HK-2 (cell line): ENCODE data around the gene WIPF2.

Experiments
- DNase-seq: peaks from one replicate; pipeline ENCODE4 v3.0.0-alpha.2; 2018; ENCODE audit not compliant: unreplicated experiment

The WIPF2 gene

DNA sequence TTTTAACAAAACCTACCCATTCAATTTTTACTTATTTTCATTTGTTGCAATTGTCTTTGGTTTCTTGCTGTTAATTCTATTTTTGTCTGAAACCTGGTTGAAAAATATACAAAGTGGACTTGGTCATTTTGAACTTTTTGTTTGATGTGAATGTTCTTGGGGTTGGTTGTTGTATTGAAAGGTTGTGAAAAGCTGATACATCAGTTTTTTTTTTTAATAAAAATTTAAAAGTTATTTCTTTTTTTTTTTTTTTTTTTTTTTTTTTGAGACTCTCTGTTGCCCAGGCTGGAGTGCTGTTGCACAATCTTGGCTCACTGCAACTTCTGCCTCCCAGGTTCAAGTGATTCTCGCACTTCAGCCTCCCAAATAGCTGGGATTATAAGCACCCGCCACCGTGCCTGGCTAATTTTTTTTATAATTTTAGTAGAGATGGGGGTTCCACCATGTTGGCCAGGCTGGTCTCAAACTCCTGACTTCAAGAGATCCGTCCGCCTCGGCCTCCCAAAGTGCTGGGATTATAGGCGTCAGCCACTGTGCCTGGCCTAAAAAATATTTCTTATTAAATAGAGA is 28.9 kb downstream of the WIPF2 start:
- DNase-seq = no peak

DNA sequence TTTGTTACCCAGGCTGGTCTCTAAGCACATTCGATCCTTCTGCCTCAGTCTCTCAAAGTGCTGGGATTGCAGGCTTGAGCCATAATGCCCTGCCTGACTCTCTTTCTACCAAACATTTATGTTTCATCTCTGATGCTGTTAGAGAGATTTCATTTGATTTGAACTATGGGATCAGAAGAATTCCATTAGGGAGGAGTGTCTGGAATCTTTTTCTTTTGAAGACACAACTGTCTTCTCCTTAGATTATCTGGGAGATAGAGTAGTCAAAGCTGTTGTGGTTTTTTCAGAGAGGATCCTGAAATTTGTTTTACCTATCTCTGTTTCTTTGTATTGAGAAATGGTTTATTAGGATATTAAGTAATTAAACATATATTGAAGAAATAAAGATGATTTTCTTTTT is 29.4 kb downstream of the WIPF2 start:
- DNase-seq = no peak

DNA sequence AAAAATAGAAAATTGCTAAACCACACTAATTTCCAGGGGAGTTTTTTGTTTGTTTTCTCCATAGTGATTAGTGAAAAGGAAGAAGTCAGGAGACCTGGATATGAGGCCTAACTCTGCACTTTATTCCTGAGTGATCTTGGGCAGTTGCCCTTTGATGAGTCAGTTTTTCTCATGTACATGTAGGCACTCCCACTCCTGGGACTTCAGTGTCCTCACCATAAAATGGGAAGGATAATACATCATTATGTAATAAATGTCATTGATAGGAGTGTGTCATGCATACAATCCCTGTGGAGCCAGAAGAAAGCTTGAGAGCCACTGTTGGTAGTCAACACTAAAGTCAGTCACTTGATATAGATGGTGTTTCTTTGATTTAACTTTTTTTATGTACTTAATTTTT is 32.5 kb downstream of the WIPF2 start:
- DNase-seq = peak; percentile 16

DNA sequence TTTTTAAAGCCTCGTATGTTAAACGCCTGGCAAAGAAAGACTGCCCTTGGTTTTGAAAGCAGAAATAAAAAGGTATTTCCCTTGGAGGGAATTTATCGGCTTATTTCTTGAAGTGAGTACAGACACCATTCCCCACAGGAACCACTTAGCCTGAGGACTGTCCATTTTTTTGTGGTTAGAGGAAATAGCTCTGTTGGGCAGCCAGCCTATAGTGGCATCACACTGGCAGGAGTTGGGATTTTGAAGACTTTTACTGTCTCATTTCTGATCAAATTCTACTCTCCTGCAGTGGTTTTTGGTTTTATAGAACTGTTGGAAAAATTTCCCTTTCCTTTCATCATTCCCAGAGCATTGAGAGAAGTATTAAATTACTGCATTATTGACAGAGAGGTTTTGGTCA is 34.5 kb downstream of the WIPF2 start:
- DNase-seq = no peak

DNA sequence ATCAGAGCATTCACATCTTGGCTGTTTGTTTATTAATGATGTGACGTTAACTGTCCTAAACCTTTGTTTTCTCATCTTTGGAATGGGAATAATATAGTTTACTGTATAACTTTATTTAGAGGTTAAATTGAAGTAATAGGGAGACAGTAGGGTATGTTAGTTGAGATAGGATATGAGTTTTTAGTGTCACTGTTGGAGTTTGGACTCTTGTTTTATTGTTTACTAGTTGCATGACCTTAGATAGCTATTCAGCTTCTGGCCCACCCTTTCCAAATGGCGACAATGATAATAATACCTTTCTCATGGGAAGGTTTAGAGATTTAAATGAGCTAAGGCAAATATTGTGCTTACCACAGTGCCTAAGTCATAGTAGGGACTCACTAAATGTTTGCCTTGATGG is 40.4 kb downstream of the WIPF2 start:
- no peak for DNase-seq

DNA sequence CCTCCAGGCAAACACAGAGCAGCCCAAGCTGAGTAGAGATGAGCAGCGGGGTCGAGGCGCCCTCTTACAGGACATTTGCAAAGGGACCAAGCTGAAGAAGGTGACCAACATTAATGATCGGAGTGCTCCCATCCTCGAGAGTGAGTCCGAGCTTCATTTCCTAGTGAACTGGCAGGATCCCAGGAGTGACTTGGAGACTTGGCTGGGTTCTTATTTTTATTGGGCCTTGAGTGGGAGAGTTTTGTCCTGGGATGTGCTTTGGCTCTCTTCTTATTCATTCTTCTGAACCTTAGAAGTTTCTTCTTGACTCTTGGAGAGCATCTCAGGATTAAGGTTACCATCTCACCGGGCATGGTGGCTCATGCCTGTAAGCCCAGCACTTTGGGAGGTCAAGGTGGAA is 41.4 kb downstream of the WIPF2 start:
- DNase-seq = no peak

DNA sequence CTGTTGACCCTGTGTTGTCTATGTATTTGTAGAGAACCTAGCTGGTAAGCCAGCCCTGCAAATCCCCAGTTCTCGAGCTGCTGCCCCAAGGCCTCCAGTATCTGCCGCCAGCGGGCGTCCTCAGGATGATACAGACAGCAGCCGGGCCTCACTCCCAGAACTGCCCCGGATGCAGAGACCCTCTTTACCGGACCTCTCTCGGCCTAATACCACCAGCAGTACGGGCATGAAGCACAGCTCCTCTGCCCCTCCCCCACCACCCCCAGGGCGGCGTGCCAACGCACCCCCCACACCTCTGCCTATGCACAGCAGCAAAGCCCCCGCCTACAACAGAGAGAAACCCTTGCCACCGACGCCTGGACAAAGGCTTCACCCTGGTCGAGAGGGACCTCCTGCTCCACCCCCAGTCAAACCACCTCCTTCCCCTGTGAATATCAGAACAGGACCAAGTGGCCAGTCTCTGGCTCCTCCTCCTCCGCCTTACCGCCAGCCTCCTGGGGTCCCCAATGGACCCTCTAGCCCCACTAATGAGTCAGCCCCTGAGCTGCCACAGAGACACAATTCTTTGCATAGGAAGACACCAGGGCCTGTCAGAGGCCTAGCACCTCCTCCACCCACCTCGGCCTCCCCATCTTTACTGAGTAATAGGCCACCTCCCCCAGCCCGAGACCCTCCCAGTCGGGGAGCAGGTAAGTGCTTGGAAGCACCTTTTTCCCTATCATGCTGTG is 45.5 kb downstream of the WIPF2 start:
- no peak for DNase-seq

DNA sequence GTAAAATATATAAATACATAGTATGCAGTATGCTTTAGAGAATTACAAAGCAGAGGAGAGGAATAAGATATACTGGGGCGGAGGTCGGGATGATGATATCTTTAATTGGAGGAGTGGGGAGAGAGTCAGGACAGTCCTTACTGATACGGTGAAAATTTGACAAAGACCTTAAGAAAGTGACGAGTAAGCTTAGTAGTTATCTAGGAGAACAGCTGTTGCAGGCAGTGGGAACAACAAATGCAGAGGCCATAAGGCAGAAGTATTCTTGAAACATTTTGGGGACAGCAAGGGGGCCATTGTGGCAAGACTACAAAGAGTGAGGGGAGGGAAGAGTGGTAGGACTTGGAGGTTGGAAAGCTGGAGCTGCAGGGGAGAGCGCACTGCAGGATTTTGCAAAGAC is 46.2 kb downstream of the WIPF2 start:
- DNase-seq = no peak

DNA sequence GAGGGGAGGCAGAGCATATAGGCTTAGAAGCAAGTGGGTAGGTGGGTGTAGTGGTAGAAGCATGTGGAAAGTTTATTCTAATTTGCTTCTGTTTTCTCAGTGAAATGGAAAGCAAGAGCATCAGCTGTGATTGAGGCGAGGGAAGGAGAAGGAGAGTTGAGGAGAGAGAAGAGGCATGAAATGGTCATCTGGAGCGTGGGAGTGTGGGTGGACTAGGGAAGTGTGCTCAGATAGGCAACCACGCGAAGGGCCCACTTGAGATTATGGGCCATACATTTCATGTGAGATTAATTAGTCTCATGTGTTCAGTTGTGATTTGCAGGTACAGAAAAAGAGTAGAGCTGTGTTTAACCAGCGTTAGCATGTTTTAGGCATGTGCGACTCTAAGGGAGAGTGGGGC is 47.8 kb downstream of the WIPF2 start:
- no peak for DNase-seq

DNA sequence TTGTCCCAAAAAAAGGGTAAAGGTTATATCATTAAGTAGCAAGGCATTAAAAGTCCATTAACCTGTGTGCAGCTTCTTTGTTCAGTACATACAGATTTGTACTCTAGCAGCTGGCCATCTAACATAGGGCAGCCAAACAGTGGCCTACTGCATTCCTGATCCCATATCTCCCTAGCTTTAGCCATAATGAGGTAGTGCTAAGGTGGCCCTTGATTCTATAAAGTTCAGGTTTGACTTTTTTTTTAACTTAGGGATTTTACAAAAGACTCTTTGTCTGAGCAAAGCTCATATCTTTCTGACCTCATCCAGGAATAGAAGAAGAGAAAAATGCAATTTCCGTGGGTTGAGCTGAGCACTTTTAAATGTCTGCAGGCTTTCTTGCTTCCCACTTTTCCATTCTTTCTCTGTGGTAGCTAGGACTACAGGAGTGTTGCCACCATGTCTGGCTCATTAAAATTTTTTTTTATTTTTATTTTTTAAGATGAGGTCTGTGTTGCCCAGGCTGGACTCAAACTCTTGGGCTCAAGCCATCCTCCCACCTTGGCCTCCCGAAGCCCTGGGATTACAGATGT is 49.1 kb downstream of the WIPF2 start:
- no peak for DNase-seq

DNA sequence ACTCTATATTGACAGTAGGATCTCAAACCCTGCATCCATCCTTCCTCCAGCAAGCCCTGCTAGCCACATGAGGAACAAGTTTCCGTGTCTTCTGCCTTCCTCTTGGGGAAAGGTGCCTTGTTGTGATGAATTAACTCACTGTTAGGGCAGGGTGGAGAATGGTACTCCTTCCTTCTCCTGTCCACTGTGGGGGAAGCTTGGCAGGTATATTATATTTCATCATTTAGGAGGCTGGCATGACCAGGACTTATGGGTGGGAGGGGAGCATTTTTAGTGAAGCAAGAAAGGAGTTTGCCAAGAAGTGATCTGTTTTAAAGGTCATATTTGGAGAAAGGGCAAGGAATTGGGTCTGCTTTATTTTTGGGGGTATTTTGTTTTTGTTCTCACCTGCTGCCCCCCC is 59.3 kb downstream of the WIPF2 start:
- no peak for DNase-seq

DNA sequence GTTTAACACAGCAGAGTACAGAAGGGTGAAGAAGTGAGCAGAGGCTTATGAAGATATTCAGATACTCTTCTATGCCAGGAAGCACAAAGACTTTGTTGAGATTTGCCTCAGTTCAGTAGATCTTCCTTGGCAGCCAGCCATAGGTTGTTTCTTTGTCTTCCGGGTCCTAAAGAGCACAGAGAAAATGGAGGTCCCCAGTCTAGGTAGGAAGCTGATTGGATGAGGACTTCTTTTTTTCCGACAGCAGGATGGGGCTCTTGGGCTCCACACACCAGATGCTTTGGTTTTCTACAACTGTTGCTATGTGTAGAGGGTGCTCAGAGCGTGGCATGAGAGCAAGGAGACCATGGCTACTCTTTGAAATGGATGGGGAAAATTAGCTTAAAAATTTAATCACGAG is 60.3 kb downstream of the WIPF2 start:
- no peak for DNase-seq

DNA sequence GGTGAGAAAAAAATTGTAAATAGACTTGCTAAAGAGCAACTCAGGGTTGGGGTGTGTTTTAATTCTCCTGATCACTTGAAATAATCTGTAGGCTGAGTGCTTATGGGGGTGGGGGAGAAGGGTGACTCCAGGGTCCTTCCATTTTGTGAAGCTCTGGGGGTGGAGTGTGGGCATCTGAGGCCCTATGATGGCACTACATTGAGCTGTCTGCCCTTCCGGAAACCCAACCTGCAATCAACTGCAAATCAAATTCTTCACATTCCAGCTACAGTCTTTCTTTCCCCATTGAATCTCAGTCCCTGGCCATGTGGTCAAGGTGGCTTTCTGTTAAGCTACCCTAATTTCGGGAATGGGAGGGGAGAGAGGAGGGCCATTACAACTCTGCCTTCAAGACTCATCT is 62.6 kb downstream of the WIPF2 start:
- DNase-seq = peak; percentile 35

DNA sequence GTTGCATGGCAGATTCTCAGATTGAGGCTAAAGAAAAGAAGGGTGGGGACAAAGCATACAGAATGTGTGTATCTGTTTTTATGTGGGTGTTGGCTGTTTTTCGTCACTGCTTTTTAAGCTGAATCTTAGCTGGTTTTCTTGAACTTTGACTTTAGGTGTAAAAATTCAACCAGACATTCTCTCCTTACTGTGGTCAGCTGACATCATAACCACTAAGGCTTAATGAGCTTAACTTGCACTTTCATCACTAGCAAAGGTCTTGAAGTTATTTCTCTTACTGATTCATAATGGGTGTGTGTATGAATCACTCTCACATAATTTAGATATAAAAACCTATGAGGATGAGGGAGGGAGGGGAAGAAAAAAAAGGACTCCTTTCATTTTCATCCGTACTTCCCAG is 64.6 kb downstream of the WIPF2 start:
- no peak for DNase-seq

DNA sequence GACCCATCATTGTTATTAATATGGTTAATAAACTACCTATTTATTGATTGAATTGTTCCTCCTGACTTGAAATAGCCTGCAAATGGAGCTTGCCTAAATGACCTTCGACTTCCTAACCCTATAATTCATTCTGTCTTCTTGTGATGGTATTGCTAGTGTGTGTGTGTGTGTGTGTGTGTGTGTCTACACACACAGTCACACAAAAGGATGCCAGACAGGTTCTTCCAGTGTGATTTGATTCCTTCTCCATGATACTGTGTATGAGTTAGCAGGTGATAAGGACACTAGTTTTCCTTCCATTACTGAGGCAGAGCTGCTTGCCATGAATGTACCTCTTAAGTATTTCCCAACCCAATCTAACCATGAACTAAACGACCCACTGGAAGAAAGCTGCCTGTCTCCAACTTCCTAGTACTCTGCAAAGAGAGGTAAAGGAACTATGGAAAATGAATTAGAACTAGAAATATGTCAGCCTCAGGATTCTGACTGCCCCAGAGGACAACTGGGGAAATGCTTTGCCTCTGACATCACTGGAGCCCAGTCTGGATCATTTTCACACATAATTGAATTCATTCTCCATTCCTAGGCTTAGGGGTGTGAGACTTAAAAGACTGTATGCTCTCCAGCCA is 65.1 kb downstream of the WIPF2 start:
- peak; percentile 34 for DNase-seq

DNA sequence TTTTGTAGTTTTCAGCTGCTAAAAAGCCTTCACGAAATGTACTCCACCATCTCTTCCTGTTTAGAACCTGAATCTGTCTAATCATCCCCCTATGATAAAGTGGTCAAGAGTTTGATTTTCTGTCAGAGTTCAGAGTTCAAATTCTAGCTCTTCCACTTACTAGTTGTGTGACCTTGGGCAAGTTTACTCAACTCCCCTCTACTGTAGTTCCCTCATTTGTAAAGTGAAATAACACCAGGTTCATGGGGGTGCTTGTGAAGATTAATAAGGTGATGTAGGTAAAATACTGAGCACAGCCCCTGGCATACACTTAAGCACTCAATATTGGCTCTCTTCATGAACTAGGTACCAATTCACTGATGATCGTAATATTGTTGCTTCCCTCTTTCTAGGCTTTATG is 67.4 kb downstream of the WIPF2 start:
- no peak for DNase-seq

DNA sequence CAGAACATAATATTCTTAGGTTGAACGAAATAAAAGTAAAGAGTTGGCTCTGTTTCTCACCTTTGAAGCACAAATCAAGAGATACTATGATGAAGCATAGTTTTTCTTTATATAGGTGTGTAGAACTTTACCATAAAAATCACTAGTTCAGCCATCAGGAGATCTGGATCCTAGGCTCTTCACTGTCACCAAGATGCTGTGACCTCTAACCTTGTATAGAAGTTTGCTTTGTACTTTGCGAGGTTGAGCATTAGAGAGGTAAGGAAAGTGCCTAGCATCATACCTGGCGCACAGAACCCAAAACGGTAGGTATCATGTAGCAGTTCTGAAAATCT is 68.0 kb downstream of the WIPF2 start:
- no peak for DNase-seq

DNA sequence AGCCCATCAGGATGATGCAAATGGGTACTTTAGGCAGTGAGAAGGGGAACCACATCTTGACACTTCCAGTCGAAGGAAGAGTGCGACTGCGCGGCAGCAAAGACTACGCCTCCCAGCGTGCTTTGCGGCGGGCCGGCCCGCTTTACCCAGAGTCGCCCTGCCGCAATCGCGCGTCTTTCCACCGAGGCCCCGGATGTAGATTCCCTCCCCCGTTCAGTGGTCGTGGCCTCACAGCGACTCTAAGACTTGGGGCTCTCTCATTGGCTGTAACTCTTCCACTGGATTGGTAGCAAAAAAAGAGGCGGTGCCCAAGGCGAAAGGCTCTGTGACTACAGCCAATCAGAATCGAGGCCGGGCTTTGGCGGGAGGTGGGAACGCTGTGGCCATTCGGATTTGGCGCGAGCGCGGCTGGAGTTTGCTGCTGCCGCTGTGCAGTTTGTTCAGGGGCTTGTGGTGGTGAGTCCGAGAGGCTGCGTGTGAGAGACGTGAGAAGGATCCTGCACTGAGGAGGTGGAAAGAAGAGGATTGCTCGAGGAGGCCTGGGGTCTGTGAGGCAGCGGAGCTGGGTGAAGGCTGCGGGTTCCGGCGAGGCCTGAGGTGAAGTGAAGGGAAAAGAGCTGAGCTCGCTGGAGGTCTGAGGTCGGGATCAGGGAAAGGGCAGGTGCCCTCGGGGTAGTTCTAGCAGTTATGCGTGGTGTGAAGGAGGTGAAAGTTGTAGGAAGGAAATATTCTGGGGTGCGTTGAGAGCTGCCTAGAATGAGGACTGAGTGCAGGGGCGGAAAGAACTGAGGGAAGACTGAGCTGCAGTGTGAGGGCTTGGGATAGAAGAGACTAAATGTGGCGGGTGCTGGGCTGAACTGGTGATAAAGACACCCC is 68.6 kb downstream of the WIPF2 start, which contains the start of gene CDC6:
Gene CDC6 (plus strand): TSS at position 386 of the 876 bp plus-strand sequence. CDS start 1,542 bp downstream, outside the sequence.
- peak; percentile 98 for DNase-seq

DNA sequence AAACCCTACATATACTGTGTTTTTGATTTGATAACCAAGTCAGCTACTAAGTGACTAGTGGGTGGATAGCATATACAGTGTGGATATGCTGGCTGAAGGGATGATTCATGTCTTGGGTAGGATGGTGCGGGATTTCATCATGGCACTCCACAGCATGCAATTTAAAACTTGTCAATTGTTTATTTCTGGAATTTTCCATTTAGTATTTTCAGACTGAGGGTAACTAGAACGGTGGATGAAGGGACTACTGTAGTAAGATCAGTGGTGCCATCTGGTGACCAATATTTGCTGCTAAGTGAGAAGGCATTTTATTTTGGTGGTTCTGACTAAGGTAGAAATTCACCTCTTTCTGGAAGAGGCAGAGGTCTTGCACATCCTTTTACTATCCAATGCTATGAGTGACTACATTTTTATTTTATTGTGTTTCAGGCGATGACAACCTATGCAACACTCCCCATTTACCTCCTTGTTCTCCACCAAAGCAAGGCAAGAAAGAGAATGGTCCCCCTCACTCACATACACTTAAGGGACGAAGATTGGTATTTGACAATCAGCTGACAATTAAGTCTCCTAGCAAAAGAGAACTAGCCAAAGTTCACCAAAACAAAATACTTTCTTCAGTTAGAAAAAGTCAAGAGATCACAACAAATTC is 71.7 kb downstream of the WIPF2 start:
- no peak for DNase-seq

DNA sequence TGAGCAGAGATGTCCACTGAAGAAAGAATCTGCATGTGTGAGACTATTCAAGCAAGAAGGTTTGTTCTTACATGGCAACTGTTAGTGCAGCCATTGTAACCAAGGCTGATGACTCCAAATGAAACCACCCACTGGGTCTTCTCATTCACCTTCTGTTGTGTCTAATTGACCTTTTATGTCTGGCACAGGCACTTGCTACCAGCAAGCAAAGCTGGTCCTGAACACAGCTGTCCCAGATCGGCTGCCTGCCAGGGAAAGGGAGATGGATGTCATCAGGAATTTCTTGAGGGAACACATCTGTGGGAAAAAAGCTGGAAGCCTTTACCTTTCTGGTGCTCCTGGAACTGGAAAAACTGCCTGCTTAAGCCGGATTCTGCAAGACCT is 72.2 kb downstream of the WIPF2 start:
- DNase-seq = no peak

DNA sequence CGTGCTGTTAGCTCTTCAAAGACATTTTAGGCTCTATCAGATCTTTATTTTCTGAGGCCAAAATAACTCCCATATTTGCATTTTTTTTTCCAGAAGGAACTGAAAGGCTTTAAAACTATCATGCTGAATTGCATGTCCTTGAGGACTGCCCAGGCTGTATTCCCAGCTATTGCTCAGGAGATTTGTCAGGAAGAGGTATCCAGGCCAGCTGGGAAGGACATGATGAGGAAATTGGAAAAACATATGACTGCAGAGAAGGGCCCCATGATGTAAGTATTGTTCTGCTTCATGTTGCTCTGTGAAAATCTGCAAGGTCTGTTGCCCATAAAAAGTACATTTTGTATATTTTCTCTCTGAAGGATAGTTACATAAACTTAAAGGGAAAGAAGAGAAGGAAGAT is 74.3 kb downstream of the WIPF2 start:
- no peak for DNase-seq
